OCI-LY1 (cell line): ENCODE measurements around the gene FAM228A.

Experiments
- EZH2 ChIP-seq: fragments of 200-600 bp; sonication (generic), shearing (Covaris generic); IDR thresholded peaks from 2 replicates; pipeline ENCODE4 v1.8.0; 2017; ENCODE audit warnings: borderline replicate concordance, mixed run types, mild to moderate bottlenecking, antibody characterized with exemption, low read length, moderate library complexity, mixed read lengths
- TF ChIP-seq, protein P1 (sequence below): fragments of 200-600 bp; sonication (generic), shearing (Covaris generic); IDR thresholded peaks from 2 replicates; pipeline ENCODE4 v1.5.1; 2017; ENCODE audit warnings: mild to moderate bottlenecking, antibody characterized with exemption, low read length, moderate library complexity, mixed read lengths

DNA sequence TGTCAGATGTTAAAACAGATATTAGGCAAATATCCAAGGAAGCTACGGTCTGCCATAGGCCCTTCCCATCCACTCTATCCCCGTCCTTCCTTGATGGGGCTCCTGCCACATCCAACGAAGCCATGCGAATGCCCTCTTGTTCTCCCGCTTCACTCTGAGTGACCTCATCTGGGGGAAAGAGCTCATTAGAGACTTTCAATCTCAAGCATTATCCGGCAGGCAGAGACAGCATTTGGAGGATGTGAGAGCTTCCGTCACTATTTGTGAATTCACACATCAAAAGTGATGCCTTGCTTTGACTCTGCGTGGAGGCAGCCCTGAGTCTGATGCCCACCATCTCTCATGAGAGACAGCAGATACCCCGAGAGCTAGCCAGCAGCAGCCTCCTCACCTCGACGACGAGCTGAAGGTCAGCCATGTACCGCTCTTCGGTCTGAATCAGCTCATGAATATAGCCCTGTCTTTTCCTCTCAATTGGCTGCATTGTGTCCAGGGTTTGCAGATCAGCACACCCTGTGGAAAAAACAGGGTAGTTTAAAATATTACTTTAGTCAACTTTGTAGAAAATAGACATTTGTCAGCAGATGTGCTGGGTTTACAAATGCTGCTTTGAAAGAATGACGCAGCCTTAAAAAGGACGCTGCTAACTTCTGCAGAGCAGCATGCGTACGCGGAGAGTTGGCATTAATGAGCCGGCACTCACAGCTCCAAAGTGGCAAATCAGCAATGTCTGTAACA lies 45.9 kb downstream of the FAM228A start:
- TF ChIP-seq, protein P1, sequence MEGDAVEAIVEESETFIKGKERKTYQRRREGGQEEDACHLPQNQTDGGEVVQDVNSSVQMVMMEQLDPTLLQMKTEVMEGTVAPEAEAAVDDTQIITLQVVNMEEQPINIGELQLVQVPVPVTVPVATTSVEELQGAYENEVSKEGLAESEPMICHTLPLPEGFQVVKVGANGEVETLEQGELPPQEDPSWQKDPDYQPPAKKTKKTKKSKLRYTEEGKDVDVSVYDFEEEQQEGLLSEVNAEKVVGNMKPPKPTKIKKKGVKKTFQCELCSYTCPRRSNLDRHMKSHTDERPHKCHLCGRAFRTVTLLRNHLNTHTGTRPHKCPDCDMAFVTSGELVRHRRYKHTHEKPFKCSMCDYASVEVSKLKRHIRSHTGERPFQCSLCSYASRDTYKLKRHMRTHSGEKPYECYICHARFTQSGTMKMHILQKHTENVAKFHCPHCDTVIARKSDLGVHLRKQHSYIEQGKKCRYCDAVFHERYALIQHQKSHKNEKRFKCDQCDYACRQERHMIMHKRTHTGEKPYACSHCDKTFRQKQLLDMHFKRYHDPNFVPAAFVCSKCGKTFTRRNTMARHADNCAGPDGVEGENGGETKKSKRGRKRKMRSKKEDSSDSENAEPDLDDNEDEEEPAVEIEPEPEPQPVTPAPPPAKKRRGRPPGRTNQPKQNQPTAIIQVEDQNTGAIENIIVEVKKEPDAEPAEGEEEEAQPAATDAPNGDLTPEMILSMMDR: no peak
- TF ChIP-seq EZH2: no peak
